ENCODE results near the gene DGKI. TPM values are rescaled to one million over a fixed set of nuclear protein-coding genes. Genes with fewer than 3 reads are reported as not detected.

The DGKI gene
- total RNA-seq, 1 experiment from 2014 or later, result 0.55 TPM

GRCh38 chr7:137682596-137682995 lies 164.2 kb downstream of the DGKI start:
- Histone ChIP-seq H4K91ac (ENCODE audit: insufficient read length, low read depth, low read length) (no peak overlapping the region), H3K4me2 (ENCODE audit: insufficient read depth, insufficient read length, low read length) (no peak overlapping the region), H3K18ac (ENCODE audit: insufficient read length, low read depth, low read length) (no peak overlapping the region), H3K27me3 (ENCODE audit: insufficient read depth, low read length) (no peaks in the 10 kb centered on the region), H2AK5ac (ENCODE audit: insufficient read length, low read length) (no peak overlapping the region), H2BK120ac (ENCODE audit: low read depth, low read length, poor library complexity, severe bottlenecking) (no peak overlapping the region), H2BK20ac (ENCODE audit: low read depth, low read length, poor library complexity, severe bottlenecking) (no peak overlapping the region), H2AFZ (ENCODE audit: low read length) (no peak overlapping the region), H4K20me1 (ENCODE audit: control insufficient read depth, insufficient read depth, insufficient read length) (no peaks in the 10 kb centered on the region), H3K9me3 (ENCODE audit: control insufficient read depth, low read depth, low read length) (no peaks in the 10 kb centered on the region), H3K4me1 (ENCODE audit: insufficient read depth, low read length) (no peaks in the 10 kb centered on the region), H3K23me2 (ENCODE audit: insufficient read length, low read depth, low read length, poor library complexity, severe bottlenecking) (no peaks in the 10 kb centered on the region), H3K79me2 (ENCODE audit: insufficient read depth, low read length) (no peaks in the 10 kb centered on the region), H2BK15ac (ENCODE audit: low read depth, low read length) (no peak overlapping the region), H3T11ph (ENCODE audit: low read length) (no peak overlapping the region), H3K9ac (ENCODE audit: extremely low read depth, insufficient read length, low read length) (no peak overlapping the region), H3K23ac (ENCODE audit: insufficient read length, low read depth, low read length) (no peak overlapping the region), H4K5ac (ENCODE audit: insufficient read length, low read depth, low read length) (no peak overlapping the region), H3K4ac (ENCODE audit: low read depth, low read length) (no peak overlapping the region), H2BK5ac (ENCODE audit: insufficient read length, low read length) (no peak overlapping the region), H3K56ac (ENCODE audit: insufficient read length, low read depth, low read length) (no peak overlapping the region), H4K8ac (replicated peaks; ENCODE audit: insufficient read length, low read depth, low read length) (no peak overlapping the region), H3K79me1 (ENCODE audit: insufficient read depth, low read depth, low read length, poor library complexity, severe bottlenecking) (no peaks in the 10 kb centered on the region), H2BK12ac (ENCODE audit: insufficient read length, low read depth, low read length) (no peak overlapping the region), H3K14ac (ENCODE audit: insufficient read depth, low read length) (no peak overlapping the region), H3K27ac (ENCODE audit: insufficient read length, low read depth, low read length) (no peak overlapping the region)
- no peak for TF ChIP-seq CTCF (conservative IDR thresholded peaks at IDR 0.05)
- Mint-ChIP-seq H3K9me3 (peaks cover 0 to 3% of the 10 kb centered on the region in 2 experiments; a peak in 2 of 5 replicates), H3K36me3 (ENCODE audit: insufficient read depth in 1 of 3, low read depth in 3 of 3) (peaks cover 0 to 5% (median 0%) of the 10 kb centered on the region in 3 experiments; a peak in 1 of 7 replicates), H3K27me3 (ENCODE audit: low read depth) (no peaks in the 10 kb centered on the region; the same call in 1 of the 2 replicates), H3K27ac (no peak overlapping the region), H3K4me3 (no peak overlapping the region), H3K4me1 (peaks cover 12 to 16% of the 10 kb centered on the region in 2 experiments)
- no peak for DNase-seq
